Embryonic facial prominence (tissue), 1 donor: ENCODE results near the gene GAD1.

Source experiments
- DNase-seq: peaks from one replicate; pipeline ENCODE4 v3.0.0-alpha.2; 2016; ENCODE audit errors: extremely low spot score

Gene GAD1

GRCh38 chr2:170845343-170845742 lies 28.7 kb downstream of the GAD1 start:
- DNase-seq = no peak

GRCh38 chr2:170846314-170846713 lies 29.6 kb downstream of the GAD1 start:
- DNase-seq = no peak

- DNase-seq = no peak
These were observed 31.0 kb downstream of the GAD1 start for GRCh38 chr2:170847716-170848115.

- no peak for DNase-seq
These were observed 31.9 kb downstream of the GAD1 start for GRCh38 chr2:170848587-170848986.

GRCh38 chr2:170850251-170850650 lies 33.6 kb downstream of the GAD1 start:
- DNase-seq = no peak

GRCh38 chr2:170851635-170852034 lies 34.9 kb downstream of the GAD1 start:
- DNase-seq = no peak

- DNase-seq = no peak
These were observed 39.4 kb downstream of the GAD1 start for GRCh38 chr2:170856066-170856465.

GRCh38 chr2:170862286-170862902 lies 45.7 kb downstream of the GAD1 start:
- no peak for DNase-seq

GRCh38 chr2:170863087-170863486 lies 46.4 kb downstream of the GAD1 start:
- no peak for DNase-seq

- no peak for DNase-seq
These were observed 52.3 kb downstream of the GAD1 start for GRCh38 chr2:170869036-170869435.

GRCh38 chr2:170869461-170869860 lies 52.8 kb downstream of the GAD1 start:
- no peak for DNase-seq

- DNase-seq = peak; percentile 19
These were observed 56.5 kb downstream of the GAD1 start for GRCh38 chr2:170873035-170873692.

GRCh38 chr2:170878066-170878465 lies 61.4 kb downstream of the GAD1 start:
- DNase-seq = no peak

- no peak for DNase-seq
These were observed 61.8 kb downstream of the GAD1 start for GRCh38 chr2:170878505-170878904.

GRCh38 chr2:170881840-170882239 lies 65.2 kb downstream of the GAD1 start:
- no peak for DNase-seq

GRCh38 chr2:170882758-170883157 lies 66.1 kb downstream of the GAD1 start:
- DNase-seq = no peak

GRCh38 chr2:170883683-170884082 lies 67.0 kb downstream of the GAD1 start:
- no peak for DNase-seq

GRCh38 chr2:170885130-170885791 lies 68.6 kb downstream of the GAD1 start:
- no peak for DNase-seq

GRCh38 chr2:170886386-170886785 lies 69.7 kb downstream of the GAD1 start:
- DNase-seq = no peak

- no peak for DNase-seq
These were observed 70.8 kb downstream of the GAD1 start for GRCh38 chr2:170887496-170887895.

GRCh38 chr2:170887896-170888295 lies 71.2 kb downstream of the GAD1 start:
- DNase-seq = no peak

- DNase-seq = no peak
These were observed 75.2 kb downstream of the GAD1 start for GRCh38 chr2:170891893-170892292.

- no peak for DNase-seq
These were observed 75.8 kb downstream of the GAD1 start for GRCh38 chr2:170892391-170892951.
